ENCODE results near the gene ELAC1.
A peak's percentile ranks its signal among the peaks of the same experiment; 100 is the strongest.

ELAC1 gene

DNA sequence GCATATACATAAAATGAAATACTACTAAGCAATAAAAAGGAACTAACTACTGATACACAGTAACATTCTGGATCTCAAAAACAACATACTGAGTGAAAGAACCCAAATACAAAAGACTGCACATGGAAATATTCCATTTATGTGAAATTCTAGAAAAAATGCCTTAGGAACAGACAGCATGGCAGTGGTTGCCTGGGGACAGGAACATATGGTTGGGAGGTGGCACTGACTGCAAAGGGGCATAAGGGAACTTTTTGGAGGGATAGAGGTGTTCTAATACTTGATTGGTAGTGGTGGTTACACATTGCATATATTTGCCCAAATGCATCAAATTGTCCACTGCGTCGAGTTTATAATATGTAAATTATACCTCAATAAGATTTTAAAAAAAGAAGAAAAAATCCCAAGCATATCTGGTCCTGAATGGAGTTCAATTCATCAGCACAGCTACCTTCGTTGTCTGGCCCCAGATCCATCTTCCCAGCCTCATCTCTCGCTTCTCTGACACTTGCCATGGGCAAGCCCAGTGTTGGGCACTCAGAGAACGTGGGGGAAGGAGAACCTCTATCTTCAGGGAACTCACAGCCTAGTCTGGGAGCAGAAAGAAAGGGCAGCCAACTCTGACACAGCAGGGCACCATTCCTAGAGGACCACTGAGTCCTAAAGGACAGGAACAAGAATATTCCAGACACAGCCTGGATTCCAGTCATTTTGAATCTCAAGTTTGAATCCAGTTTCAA, 53.6 kb downstream of the ELAC1 start:
- no peak for DNase-seq

- DNase-seq, result no peak
Observed at GRCh38 chr18:51025512-51025911, 57.7 kb downstream of the ELAC1 start.

- peak in 1 of 2 donors; percentile 22 for DNase-seq
Observed at GRCh38 chr18:51028201-51028805, 60.5 kb downstream of the ELAC1 start.

DNA sequence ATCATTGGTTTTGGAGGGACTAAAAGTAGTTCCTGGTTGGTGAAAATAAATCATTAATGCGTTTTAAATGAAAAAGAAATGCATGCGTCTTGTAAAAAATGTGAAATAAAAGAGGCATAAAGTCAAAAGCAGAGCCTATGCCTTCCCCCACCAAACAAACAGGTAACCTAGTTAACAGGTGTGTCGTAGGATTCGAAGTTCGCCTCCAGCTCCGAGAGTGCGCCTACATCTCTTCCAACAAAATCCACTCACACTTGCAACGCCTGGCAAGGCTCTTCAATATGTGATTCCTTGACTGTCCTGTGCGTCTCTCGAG, 61.5 kb downstream of the ELAC1 start:
- DNase-seq, result no peak

DNA sequence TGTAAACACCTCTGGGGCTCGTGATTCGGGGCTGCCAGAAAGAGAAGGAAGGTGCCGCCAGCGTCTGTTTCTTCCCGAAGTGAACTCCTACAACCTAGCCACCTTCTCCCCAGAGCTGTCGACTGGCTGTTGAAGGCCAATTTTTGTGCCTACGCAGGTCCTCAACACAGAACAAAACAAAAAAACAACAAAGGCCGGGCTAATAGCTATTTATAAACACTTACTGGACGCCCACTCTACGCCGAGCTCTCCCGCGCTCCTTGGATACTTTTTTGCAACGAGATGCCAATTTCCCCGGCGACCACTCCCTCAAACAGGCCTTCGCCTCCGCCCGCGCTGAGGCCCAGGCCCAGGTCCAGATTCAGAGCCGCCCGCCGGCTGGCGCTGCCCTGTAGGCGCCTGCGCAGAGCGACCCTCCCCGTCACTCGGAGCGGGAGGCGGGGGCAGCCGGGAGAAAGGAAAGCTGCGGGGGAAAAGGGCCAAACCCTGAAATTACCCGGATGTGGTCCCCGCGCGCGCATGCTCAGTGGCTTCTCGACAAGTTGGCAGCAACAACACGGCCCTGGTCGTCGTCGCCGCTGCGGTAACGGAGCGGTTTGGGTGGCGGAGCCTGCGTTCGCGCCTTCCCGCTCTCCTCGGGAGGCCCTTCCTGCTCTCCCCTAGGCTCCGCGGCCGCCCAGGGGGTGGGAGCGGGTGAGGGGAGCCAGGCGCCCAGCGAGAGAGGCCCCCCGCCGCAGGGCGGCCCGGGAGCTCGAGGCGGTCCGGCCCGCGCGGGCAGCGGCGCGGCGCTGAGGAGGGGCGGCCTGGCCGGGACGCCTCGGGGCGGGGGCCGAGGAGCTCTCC, 62.1 kb downstream of the ELAC1 start, which contains the start of gene SMAD4:
SMAD4 (plus strand) TSS at position 520 of the 843 bp plus-strand sequence. CDS start 16,834 bp downstream, outside the sequence.
- DNase-seq, result peak; percentile 97

DNA sequence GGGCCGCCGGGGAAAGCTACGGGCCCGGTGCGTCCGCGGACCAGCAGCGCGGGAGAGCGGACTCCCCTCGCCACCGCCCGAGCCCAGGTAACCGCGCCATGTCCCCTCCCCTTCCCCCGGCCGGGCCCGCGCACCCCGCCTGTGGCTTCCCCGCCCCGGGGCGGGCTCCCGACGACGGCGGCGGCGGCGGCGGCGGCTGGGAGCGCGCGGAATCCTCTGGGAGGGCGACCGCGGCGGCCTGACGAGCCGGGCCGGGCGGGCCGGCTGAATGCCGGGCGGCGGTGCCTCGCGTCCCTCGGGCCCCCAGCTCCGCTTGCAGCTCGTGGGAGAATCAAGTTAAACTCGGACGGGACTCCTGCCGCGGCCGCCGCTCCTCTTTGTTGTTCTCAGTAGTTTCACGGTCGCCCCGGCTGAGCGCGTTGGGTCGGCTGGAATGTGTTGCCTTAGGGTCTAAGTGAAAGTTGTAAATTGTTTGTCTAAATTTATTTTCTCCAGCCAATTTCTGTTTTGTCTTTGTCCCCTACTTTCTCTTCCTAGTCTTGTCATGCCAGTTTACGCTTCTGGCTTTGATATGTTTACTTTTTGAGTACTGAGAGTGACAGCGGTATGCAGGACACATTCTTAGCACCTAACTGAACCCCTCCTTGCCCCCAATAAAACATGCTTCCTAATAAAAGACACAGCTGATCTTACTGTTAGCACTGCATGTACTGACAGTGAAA, 62.9 kb downstream of the ELAC1 start:
- peak; percentile 59 to 68 for DNase-seq

DNA sequence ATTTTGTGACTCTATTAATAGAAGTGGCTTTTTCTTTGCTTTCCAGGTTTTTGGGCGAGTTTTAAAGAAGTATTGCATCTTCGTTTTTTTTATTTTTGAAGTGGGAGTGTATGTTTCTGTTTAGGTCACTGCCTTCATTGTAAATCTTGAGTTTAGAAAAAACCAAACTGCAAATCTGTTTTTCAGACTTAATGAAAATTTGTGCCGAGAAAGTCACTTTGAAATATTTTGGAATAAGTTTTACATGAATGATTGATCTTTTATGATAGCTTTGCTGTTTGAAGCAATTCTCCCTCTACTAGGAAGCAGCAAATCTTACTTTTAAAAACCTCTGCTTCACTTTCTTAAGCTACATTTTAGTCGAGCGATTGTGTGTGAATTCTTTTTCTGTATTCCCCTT, 64.4 kb downstream of the ELAC1 start:
- no peak for DNase-seq

- no peak for DNase-seq
Observed at GRCh38 chr18:51037230-51037629, 69.4 kb downstream of the ELAC1 start.
